Spleen (tissue), 7 donors: ENCODE data around the gene HAPLN1.

ENCODE experiments used
- POLR2A ChIP-seq, 3 donors: fragments of 450-650 bp; IDR thresholded peaks; one replicate each; pipeline ENCODE4 v1.5.1; 2017; ENCODE audit warnings: antibody characterized with exemption in 3 of 3, mild to moderate bottlenecking in 1 of 3
- TF ChIP-seq, protein P1 (sequence below), 11 experiments: fragments of 200-600 bp in 7 of 11; fragments of 450-650 bp in 4 of 11; sonication (generic) in 4 of 11; IDR thresholded peaks in 8 of 11; conservative IDR thresholded peaks in 3 of 11; 1 replicate in 7 of 11; 2 replicates in 4 of 11; pipeline versions ENCODE4 v1.4.0 to v1.8.0; 2016 to 2021; ENCODE audit warnings: antibody characterized with exemption in 11 of 11, inconsistent platforms in 4 of 11, mild to moderate bottlenecking in 1 of 11
- donor health status: DM: no; HTN: no; CAD: no; lungs with moderate emphysema.
- donor health status: DM: no; HTN: no; CAD: no.
- donor health status: DM: no; HTN: no; CAD: no.

- no peak for TF ChIP-seq POLR2A (IDR thresholded peaks at IDR 0.05)
- TF ChIP-seq, protein P1, sequence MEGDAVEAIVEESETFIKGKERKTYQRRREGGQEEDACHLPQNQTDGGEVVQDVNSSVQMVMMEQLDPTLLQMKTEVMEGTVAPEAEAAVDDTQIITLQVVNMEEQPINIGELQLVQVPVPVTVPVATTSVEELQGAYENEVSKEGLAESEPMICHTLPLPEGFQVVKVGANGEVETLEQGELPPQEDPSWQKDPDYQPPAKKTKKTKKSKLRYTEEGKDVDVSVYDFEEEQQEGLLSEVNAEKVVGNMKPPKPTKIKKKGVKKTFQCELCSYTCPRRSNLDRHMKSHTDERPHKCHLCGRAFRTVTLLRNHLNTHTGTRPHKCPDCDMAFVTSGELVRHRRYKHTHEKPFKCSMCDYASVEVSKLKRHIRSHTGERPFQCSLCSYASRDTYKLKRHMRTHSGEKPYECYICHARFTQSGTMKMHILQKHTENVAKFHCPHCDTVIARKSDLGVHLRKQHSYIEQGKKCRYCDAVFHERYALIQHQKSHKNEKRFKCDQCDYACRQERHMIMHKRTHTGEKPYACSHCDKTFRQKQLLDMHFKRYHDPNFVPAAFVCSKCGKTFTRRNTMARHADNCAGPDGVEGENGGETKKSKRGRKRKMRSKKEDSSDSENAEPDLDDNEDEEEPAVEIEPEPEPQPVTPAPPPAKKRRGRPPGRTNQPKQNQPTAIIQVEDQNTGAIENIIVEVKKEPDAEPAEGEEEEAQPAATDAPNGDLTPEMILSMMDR (IDR thresholded peaks at IDR 0.05 in 8 of 11, conservative IDR thresholded peaks at IDR 0.05 in 3 of 11), result no peak
Observed at GRCh38 chr5:83657807-83658525, 62.7 kb downstream of the HAPLN1 start.
